ENCODE measurements around the gene HPCAL1.

Gene HPCAL1

DNA sequence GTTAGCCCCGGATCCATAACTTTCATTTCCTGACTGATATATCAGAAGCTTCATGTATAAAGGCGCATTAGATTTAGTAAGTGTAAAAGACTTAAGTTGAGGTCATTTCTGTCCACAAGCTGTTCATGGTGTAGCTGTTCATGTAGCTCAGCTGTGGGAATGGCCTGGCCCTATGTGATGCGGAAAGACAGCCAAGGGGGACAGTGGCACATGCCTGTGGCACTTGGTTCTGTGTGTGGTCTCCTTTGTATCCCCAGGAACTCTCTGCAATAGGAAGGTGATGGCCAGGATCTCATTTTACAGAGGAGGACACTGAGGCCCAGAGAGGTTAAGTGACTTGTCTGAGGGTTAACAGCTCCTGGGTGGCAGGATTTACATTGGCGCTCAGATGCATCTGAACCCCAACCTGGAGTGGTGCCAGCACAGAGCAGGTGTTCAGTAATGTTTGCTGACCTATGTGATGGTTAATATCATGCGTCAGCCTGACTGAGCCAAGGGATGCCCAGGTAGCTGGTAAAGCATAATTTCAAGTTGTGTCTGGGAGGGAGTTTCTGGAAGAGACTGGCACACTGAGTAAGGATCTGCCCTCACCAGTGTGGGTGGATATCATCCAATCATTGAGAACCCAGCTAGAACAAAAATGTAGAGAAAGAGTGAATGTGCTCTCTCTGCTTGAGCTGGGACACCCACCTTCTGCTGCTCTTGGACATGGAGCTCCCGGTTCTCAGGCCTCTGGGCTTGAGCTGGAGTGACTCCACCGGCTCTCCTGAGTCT, 25.4 kb downstream of the HPCAL1 start:
- Histone ChIP-seq H3K27ac (no peak overlapping the region), H3K36me3 (replicated peaks) (no peaks in the 10 kb centered on the region), H3K4me3 (ENCODE audit: low read depth, low read length) (no peak overlapping the region), H3K27me3 (replicated peaks) (no peaks in the 10 kb centered on the region)
- DNase-seq = no peak
- in situ Hi-C loops (cut with HindIII; ENCODE audit: low pct_ligation_motif_present, low sequenced_read_pairs) = no loop called here
- TF ChIP-seq CTCF (IDR thresholded peaks at IDR 0.05; ENCODE audit: low read depth, low read length, missing control alignments) = no peak

DNA sequence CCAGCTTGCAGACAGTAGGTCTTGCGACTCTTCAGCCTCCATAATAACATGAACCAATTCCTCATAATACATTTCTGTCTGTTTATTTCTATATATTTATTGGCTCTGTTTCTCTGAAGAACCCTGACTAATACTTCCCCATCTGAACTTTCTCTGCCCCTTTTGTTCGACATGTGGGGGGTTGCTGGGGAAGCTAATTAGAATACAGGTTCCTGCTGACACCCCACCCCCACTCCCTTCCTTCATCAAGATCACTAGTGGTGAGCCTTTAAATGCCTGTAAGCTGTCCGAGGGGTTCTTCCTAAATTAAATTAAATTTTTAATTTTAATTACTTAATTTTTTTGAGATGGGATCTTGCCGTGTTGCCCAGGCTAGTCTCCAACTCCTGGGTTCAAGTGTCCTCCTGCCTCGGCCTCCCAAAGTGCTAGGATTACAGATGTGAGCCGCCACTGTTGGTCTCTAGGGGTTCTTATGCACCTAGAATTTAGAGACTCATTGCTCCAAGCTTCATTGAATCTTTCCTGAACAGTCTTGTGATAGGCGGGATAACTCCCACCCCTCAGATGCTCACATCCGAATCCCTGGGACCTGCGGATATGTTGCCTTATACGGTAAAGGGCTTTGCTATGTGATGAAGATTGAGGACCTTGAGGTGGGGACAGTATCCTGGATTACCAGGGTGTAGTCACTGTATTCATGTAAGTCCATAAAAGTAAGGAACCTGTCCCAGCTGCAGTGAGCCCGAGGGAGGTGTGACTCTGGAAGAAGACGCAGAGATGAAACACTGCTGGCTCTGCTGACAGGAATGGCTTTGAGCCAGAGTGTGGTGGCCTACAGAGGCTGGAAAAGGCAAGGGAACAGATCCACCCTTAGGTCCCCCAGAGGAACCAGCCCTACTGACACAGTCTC, 26.2 kb downstream of the HPCAL1 start:
- no peaks in the 10 kb centered on the region for H3K36me3 ChIP-seq (replicated peaks)
- in situ Hi-C loops (cut with HindIII; ENCODE audit: low pct_ligation_motif_present, low sequenced_read_pairs) = no loop called here
- no peak for TF ChIP-seq CTCF (IDR thresholded peaks at IDR 0.05; ENCODE audit: low read depth, low read length, missing control alignments)
- no peak for DNase-seq
- no peaks in the 10 kb centered on the region for H3K27me3 ChIP-seq (replicated peaks)
- H3K4me3 ChIP-seq (ENCODE audit: low read depth, low read length) = no peak overlapping the region
- H3K27ac ChIP-seq = no peak overlapping the region

DNA sequence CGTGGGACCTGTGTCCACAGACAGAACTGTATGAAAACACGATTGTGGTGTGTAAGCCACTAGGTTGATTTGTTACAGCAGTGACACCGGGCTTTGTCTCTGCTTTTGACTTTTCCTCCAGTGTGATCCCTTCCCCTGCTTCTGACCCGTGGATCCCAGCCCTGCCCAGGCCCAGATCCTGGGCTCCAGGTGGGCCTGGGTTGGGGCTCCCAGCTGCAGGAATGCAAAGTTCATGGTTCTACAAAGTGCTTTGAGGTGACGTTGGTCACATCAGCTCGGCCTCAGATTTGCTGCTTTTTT, 26.8 kb downstream of the HPCAL1 start:
- Histone ChIP-seq H3K36me3 (replicated peaks) (no peaks in the 10 kb centered on the region), H3K4me3 (ENCODE audit: low read depth, low read length) (no peak overlapping the region), H3K27ac (no peak overlapping the region), H3K27me3 (replicated peaks) (no peaks in the 10 kb centered on the region)
- in situ Hi-C loops (cut with HindIII; ENCODE audit: low pct_ligation_motif_present, low sequenced_read_pairs) = no loop called here
- TF ChIP-seq CTCF (IDR thresholded peaks at IDR 0.05; ENCODE audit: low read depth, low read length, missing control alignments) = no peak
- no peak for DNase-seq

GRCh38 chr2:10329880-10330699, 27.4 kb downstream of the HPCAL1 start:
- peak overlapping the region; percentile 42 for H3K27ac ChIP-seq
- in situ Hi-C loops (cut with HindIII; ENCODE audit: low pct_ligation_motif_present, low sequenced_read_pairs) = no loop called here
- DNase-seq = peak; percentile 55

GRCh38 chr2:10330700-10331026, 28.0 kb downstream of the HPCAL1 start:
- no peak overlapping the region for H3K4me3 ChIP-seq (ENCODE audit: low read depth, low read length)
- TF ChIP-seq CTCF (IDR thresholded peaks at IDR 0.05; ENCODE audit: low read depth, low read length, missing control alignments) = no peak
- in situ Hi-C loops (cut with HindIII; ENCODE audit: low pct_ligation_motif_present, low sequenced_read_pairs) = no loop called here
- DNase-seq = no peak
- peak overlapping the region; percentile 42 for H3K27ac ChIP-seq
- H3K27me3 ChIP-seq (replicated peaks) = no peaks in the 10 kb centered on the region
- H3K36me3 ChIP-seq (replicated peaks) = no peaks in the 10 kb centered on the region

More at GRCh38 chr2:10329880-10330699, 27.4 kb downstream of the HPCAL1 start:
- Histone ChIP-seq H3K4me3 (ENCODE audit: low read depth, low read length) (no peak overlapping the region), H3K27me3 (replicated peaks) (no peaks in the 10 kb centered on the region), H3K36me3 (replicated peaks) (no peaks in the 10 kb centered on the region)
- no peak for TF ChIP-seq CTCF (IDR thresholded peaks at IDR 0.05; ENCODE audit: low read depth, low read length, missing control alignments)

All from brain microvascular endothelial cell (primary cell).